Muscle of arm (tissue), 12 donors: ENCODE results near the gene MYCBPAP. TPM values are rescaled to one million over a fixed set of nuclear protein-coding genes. Genes with fewer than 3 reads are reported as not detected.

Source experiments
- DNase-seq: peaks from one replicate; pipeline ENCODE4 v3.0.0-alpha.2; 2013
- polyA plus RNA-seq, 12 donors: library from polyadenylated mRNA; unstranded; fragments of 120-200 nt; gene quantifications; one replicate each; pipeline ENCODE4 v1.2.1, GENCODE V29; 2013; ENCODE audit not compliant: insufficient read length in 12 of 12

MYCBPAP gene
- polyA plus RNA-seq, 12 donors: 0.44 to 2.5 (median 0.85) TPM; not detected in 2

GRCh38 chr17:50571681-50572080 is 63.4 kb downstream of the MYCBPAP start:
- DNase-seq: no peak

- DNase-seq: no peak
Measured at GRCh38 chr17:50572541-50572940, 64.3 kb downstream of the MYCBPAP start.

GRCh38 chr17:50573866-50574611 is 65.8 kb downstream of the MYCBPAP start:
- DNase-seq: no peak

- DNase-seq: no peak
Measured at GRCh38 chr17:50575581-50576210, 67.5 kb downstream of the MYCBPAP start.

- no peak for DNase-seq
Measured at GRCh38 chr17:50576864-50577263, 68.6 kb downstream of the MYCBPAP start.

GRCh38 chr17:50577451-50577954 is 69.3 kb downstream of the MYCBPAP start:
- DNase-seq: no peak

- DNase-seq: no peak
Measured at GRCh38 chr17:50578173-50578572, 69.9 kb downstream of the MYCBPAP start.

GRCh38 chr17:50579399-50579798 is 71.2 kb downstream of the MYCBPAP start:
- no peak for DNase-seq

GRCh38 chr17:50580646-50581045 is 72.4 kb downstream of the MYCBPAP start:
- DNase-seq: no peak

Other genes starting within 250 kb of the MYCBPAP start
- 1 to 10 TPM in 7 of 12 donors, under 1 TPM in 3, not detected in 2; 0.72 to 3.1 (median 1.3) TPM for gene TMEM92, start 234.0 kb upstream of the MYCBPAP start, polyA plus RNA-seq
- 100 to 1,000 TPM in 1 of 12 donors, 10 to 100 TPM in 11; 15.5 to 337 (median 20.0) TPM for gene XYLT2, start 162.3 kb upstream of the MYCBPAP start, polyA plus RNA-seq
- gene MRPL27, start 135.3 kb upstream of the MYCBPAP start, polyA plus RNA-seq: 10 to 100 TPM in 11 of 12 donors, not detected in 1; 38.6 to 60.0 (median 52.9) TPM
- gene EME1, start 135.2 kb upstream of the MYCBPAP start, polyA plus RNA-seq: 10 to 100 TPM in 1 of 12 donors, 1 to 10 TPM in 10, not detected in 1; 3.4 to 23.2 (median 6.6) TPM
- gene LRRC59, start 110.9 kb upstream of the MYCBPAP start, polyA plus RNA-seq: 10 to 100 TPM in 11 of 12 donors, not detected in 1; 35.6 to 69.7 (median 48.9) TPM
- 10 to 100 TPM in 11 of 12 donors, not detected in 1; 54.0 to 96.0 (median 63.1) TPM for gene ACSF2, start 82.2 kb upstream of the MYCBPAP start, polyA plus RNA-seq
- gene CHAD, start 39.6 kb upstream of the MYCBPAP start, polyA plus RNA-seq: 10 to 100 TPM in 1 of 12 donors, 1 to 10 TPM in 10, not detected in 1; 2.0 to 10.5 (median 5.0) TPM
- gene RSAD1, start 29.6 kb upstream of the MYCBPAP start, polyA plus RNA-seq: 10 to 100 TPM in 11 of 12 donors, not detected in 1; 28.0 to 40.1 (median 31.9) TPM
- gene EPN3, start 24.3 kb downstream of the MYCBPAP start, polyA plus RNA-seq: 10 to 100 TPM in 2 of 12 donors, 1 to 10 TPM in 7, under 1 TPM in 2, not detected in 1; 0.77 to 12.8 (median 1.9) TPM
- gene SPATA20, start 38.7 kb downstream of the MYCBPAP start, polyA plus RNA-seq: 10 to 100 TPM in 11 of 12 donors, not detected in 1; 16.4 to 43.9 (median 26.2) TPM
- gene CACNA1G, start 52.3 kb downstream of the MYCBPAP start, polyA plus RNA-seq: 10 to 100 TPM in 2 of 12 donors, 1 to 10 TPM in 9, not detected in 1; 5.8 to 20.0 (median 8.0) TPM
- 10 to 100 TPM in 2 of 12 donors, 1 to 10 TPM in 2, under 1 TPM in 7, not detected in 1; 0.32 to 40.4 (median 0.67) TPM for gene ABCC3, start 126.4 kb downstream of the MYCBPAP start, polyA plus RNA-seq
- 10 to 100 TPM in 11 of 12 donors, not detected in 1; 36.5 to 49.5 (median 44.8) TPM for gene ANKRD40, start 199.5 kb downstream of the MYCBPAP start, polyA plus RNA-seq
- gene LUC7L3, start 211.2 kb downstream of the MYCBPAP start, polyA plus RNA-seq: 100 to 1,000 TPM; 191 to 632 (median 338) TPM